A673 (cell line): ENCODE results near the gene STAT5B. TPM values are rescaled to one million over a fixed set of nuclear protein-coding genes. Genes with fewer than 3 reads are reported as not detected.
"Not testable (repeated sequence)": the region's sequence is repeated elsewhere in the genome, so short reads cannot be mapped to it uniquely, and the experiment has no call there.

Source experiments
- BruUV-seq: library from RNA; stranded (reverse); fragments of 400-500 nt; replicated peaks from 2 replicates; lab custom pipeline; 2021; lab: Mats Ljungman, UMichigan
- CTCF ChIA-PET: fragments of 300-600 bp; sonication (Branson Sonifier 250); formaldehyde crosslinking; loops from one replicate; lab custom pipeline; 2022; ENCODE audit warnings: antibody characterized with exemption; lab: Charles Lee
- POLR2A ChIA-PET: fragments of 300-600 bp; sonication (Branson Sonifier 250); formaldehyde crosslinking; loops from one replicate; lab custom pipeline; 2022; ENCODE audit warnings: antibody characterized with exemption; ENCODE audit not compliant: low non-redundant PET; lab: Charles Lee
- DNase-seq: peaks from one replicate; pipeline ENCODE4 v3.0.0-alpha.2; 2015; ENCODE audit warnings: low spot score
- H3K27ac ChIP-seq: fragments of 200-600 bp; sonication (generic); 2 replicates; pipeline ENCODE4 v1.5.1; 2016; ENCODE audit warnings: mixed run types, low read depth, mild to moderate bottlenecking, mixed read lengths, antibody characterized with exemption, low read length; ENCODE audit not compliant: poor library complexity, severe bottlenecking
- H3K27me3 ChIP-seq: fragments of 200-600 bp; sonication (generic); replicated peaks from 2 replicates; pipeline ENCODE4 v1.6.1; 2017; ENCODE audit warnings: mixed run types, low read depth, mild to moderate bottlenecking, mixed read lengths, antibody characterized with exemption, low read length; ENCODE audit not compliant: insufficient read depth, poor library complexity
- H3K36me3 ChIP-seq: fragments of 200-600 bp; sonication (generic); 2 replicates; pipeline ENCODE4 v1.6.1; 2016; ENCODE audit warnings: mixed run types, mild to moderate bottlenecking, mixed read lengths, antibody characterized with exemption, low read length; ENCODE audit not compliant: insufficient read depth, poor library complexity, severe bottlenecking
- H3K4me1 ChIP-seq: fragments of 200-600 bp; sonication (generic); 2 replicates; pipeline ENCODE4 v1.6.1; 2017; ENCODE audit warnings: mixed run types, mild to moderate bottlenecking, mixed read lengths, antibody characterized with exemption, low read length; ENCODE audit not compliant: insufficient read depth, poor library complexity, severe bottlenecking
- H3K4me3 ChIP-seq: fragments of 200-600 bp; sonication (generic); 2 replicates; pipeline ENCODE4 v1.5.1; 2016; ENCODE audit warnings: low read depth, mixed run types, mild to moderate bottlenecking, mixed read lengths, low read length; ENCODE audit not compliant: poor library complexity, severe bottlenecking
- H3K9me3 ChIP-seq: fragments of 200-600 bp; sonication (generic); 2 replicates; pipeline ENCODE4 v1.6.1; 2016; ENCODE audit warnings: mixed run types, low read depth, mild to moderate bottlenecking, mixed read lengths, antibody characterized with exemption, low read length; ENCODE audit not compliant: poor library complexity, severe bottlenecking
- CTCF ChIP-seq: fragments of 300-800, 200-600 bp; sonication (generic); conservative IDR thresholded peaks from 2 replicates; pipeline ENCODE4 v1.5.1; 2017; ENCODE audit warnings: low read depth, mild to moderate bottlenecking, antibody characterized with exemption, low read length, moderate library complexity, mixed read lengths
- EZH2 ChIP-seq: fragments of 200-600 bp; sonication (generic); IDR thresholded peaks from 2 replicates; pipeline ENCODE4 v1.6.1; 2017; ENCODE audit warnings: borderline replicate concordance, low read depth, mild to moderate bottlenecking, mixed read lengths, antibody characterized with exemption, low read length; ENCODE audit not compliant: poor library complexity, severe bottlenecking
- intact Hi-C: fragments of 100-400 bp; cut with micrococcal nuclease; formaldehyde crosslinking; loops from one replicate; pipeline ENCODE4 v1.10.0; 2022; ENCODE audit not compliant: unreplicated experiment
- total RNA-seq: library from RNA; stranded (reverse); gene quantifications from 2 replicates; pipeline ENCODE4 v1.2.3, GENCODE V29; 2021

The STAT5B gene
- total RNA-seq, 1 experiment from 2014 or later = 11.2 TPM

- Histone ChIP-seq H3K27ac (no peak overlapping the region), H3K4me3 (no peak overlapping the region), H3K27me3 (no peaks in the 10 kb centered on the region), H3K9me3 (no peaks in the 10 kb centered on the region), H3K4me1 (no peaks in the 10 kb centered on the region), H3K36me3 (no peaks in the 10 kb centered on the region)
- ChIA-PET POLR2A (interaction anchor here (0.6 kb wide), 1 partner anchor 1353 kb away, joined by 6 read pairs; no protein-coding TSS in a partner anchor), CTCF (no interaction called here)
- no peak for TF ChIP-seq CTCF
- no peak for TF ChIP-seq EZH2
- no TSS peak for BruUV-seq
- intact Hi-C loops = no loop called here
- no peak for DNase-seq
Measured at GRCh38 chr17:42224651-42225050, 51.5 kb downstream of the STAT5B start.

- Histone ChIP-seq H3K4me3 (no peak overlapping the region), H3K27ac (no peak overlapping the region), H3K4me1 (no peaks in the 10 kb centered on the region), H3K36me3 (no peaks in the 10 kb centered on the region), H3K9me3 (no peaks in the 10 kb centered on the region), H3K27me3 (no peaks in the 10 kb centered on the region)
- POLR2A ChIA-PET = no interaction called here
- intact Hi-C loops = no loop called here
- peak; percentile 35 for DNase-seq
- CTCF ChIA-PET = interaction anchor here (1.0 to 1.3 kb wide), 3 partner anchors 90 to 184 kb away, joined by 3 to 10 read pairs (median 4); no protein-coding TSS in a partner anchor
- BruUV-seq = no TSS peak
- TF ChIP-seq EZH2 = no peak
- TF ChIP-seq CTCF = peak; percentile 62
Measured at GRCh38 chr17:42221886-42222745, 54.1 kb downstream of the STAT5B start.

GRCh38 chr17:42219280-42219679 lies 56.9 kb downstream of the STAT5B start:
- CTCF ChIA-PET, intact Hi-C loops, H3K36me3 ChIP-seq, H3K4me3 ChIP-seq, POLR2A ChIA-PET, H3K4me1 ChIP-seq, BruUV-seq, DNase-seq, H3K9me3 ChIP-seq, H3K27me3 ChIP-seq, H3K27ac ChIP-seq: not testable (repeated sequence)
